ENCODE results near the gene EFS. TPM values are rescaled to one million over a fixed set of nuclear protein-coding genes. Genes with fewer than 3 reads are reported as not detected.

Gene EFS
- total and polyA plus RNA-seq, 2 of the 8 experiments (the other 6 are each of a cell fraction or from before 2014, with no cell fraction given), result 27.8 to 28.6 TPM

GRCh38 chr14:23409966-23410635, 45.1 kb upstream of the EFS start:
- H3K36me3 ChIP-seq (ENCODE audit: control insufficient read depth in 2 of 4, insufficient read depth in 4 of 4, low read length in 3 of 4), result no peaks in the 10 kb centered on the region
- CTCF ChIA-PET (ENCODE audit: partially characterized antibody), result interaction anchor here (1.0 to 2.4 kb wide), 6 partner anchors 11 to 30 kb away, joined by 3 to 6 read pairs (median 4); no protein-coding TSS in a partner anchor
- no peak overlapping the region for H3K4me2 ChIP-seq (ENCODE audit: insufficient read depth in 1 of 2, low read depth in 2 of 2, low read length in 2 of 2)
- no peak for FAIRE-seq
- no peaks in the 10 kb centered on the region for H3K79me2 ChIP-seq (ENCODE audit: control insufficient read depth in 1 of 2, insufficient read depth in 2 of 2, low read length in 2 of 2)
- no peak overlapping the region for H3K23ac ChIP-seq (ENCODE audit: insufficient read length)
- POLR2A ChIA-PET (ENCODE audit: partially characterized antibody), result interaction anchor here (1.4 to 1.5 kb wide), 2 partner anchors 14 to 83 kb away, joined by 4 read pairs; no protein-coding TSS in a partner anchor
- no peak overlapping the region for H3K27ac ChIP-seq (ENCODE audit: low read depth, low read length)
- no peaks in the 10 kb centered on the region for H4K20me1 ChIP-seq (replicated peaks in 1 of 2; ENCODE audit: control insufficient read depth in 1 of 2, insufficient read depth in 2 of 2, low read length in 2 of 2)
- no peaks in the 10 kb centered on the region; a peak in 1 of 7 replicates for H3K4me1 ChIP-seq (replicated peaks in 1 of 4; ENCODE audit: control insufficient read depth in 3 of 4, insufficient read depth in 4 of 4, low read length in 3 of 4)
- no peak overlapping the region for H2BK20ac ChIP-seq (ENCODE audit: low read length)
- H3K9ac ChIP-seq (replicated peaks in 1 of 4; ENCODE audit: extremely low read depth in 1 of 4, low read depth in 3 of 4, low read length in 3 of 4), result no peak overlapping the region
- H3K56ac ChIP-seq (replicated peaks; ENCODE audit: insufficient read length, low read depth, low read length), result no peak overlapping the region
- no peak overlapping the region for H3K4me3 ChIP-seq (ENCODE audit: extremely low read depth in 1 of 4, insufficient read depth in 2 of 4, low read depth in 3 of 4, low read length in 4 of 4)
- no peak overlapping the region for H4K5ac ChIP-seq (ENCODE audit: insufficient read length, low read depth, low read length)
- no peak for DNase-seq (ENCODE audit: low read depth in 1 of 2, low spot score in 2 of 2)
- no peak overlapping the region for H3K18ac ChIP-seq (ENCODE audit: extremely low read depth, low read length)
- H2BK15ac ChIP-seq (ENCODE audit: low read length), result no peak overlapping the region
- H3K27me3 ChIP-seq (replicated peaks in 1 of 4; ENCODE audit: control insufficient read depth in 3 of 4, extremely low read depth in 1 of 4, insufficient read depth in 3 of 4, low read length in 3 of 4), result no peaks in the 10 kb centered on the region; a peak in 3 of 7 replicates
- H2AFZ ChIP-seq (ENCODE audit: low read length), result no peak overlapping the region
- H3K79me1 ChIP-seq (ENCODE audit: low read depth, low read length), result no peaks in the 10 kb centered on the region
- H4K91ac ChIP-seq (replicated peaks; ENCODE audit: insufficient read length, low read length), result no peak overlapping the region
- 89% methylated on average over 14 of the region's 14 CpGs; no CpG with 5 or more reads in 1 of the 2 experiments for WGBS, 2 experiments (ENCODE audit: extremely low coverage in 1 of 2, insufficient coverage in 1 of 2, insufficient read length in 1 of 2, insufficient replicate concordance in 2 of 2, low coverage in 1 of 2, low lambda C conversion rate in 2 of 2, missing lambda C conversion rate in 1 of 2)
- H2BK5ac ChIP-seq (ENCODE audit: low read depth, low read length), result no peak overlapping the region
- no peak overlapping the region for H3K4ac ChIP-seq (replicated peaks; ENCODE audit: insufficient read length, low read depth, low read length)
- H2BK120ac ChIP-seq (replicated peaks; ENCODE audit: low read depth, low read length), result no peak overlapping the region
- H2AK5ac ChIP-seq (ENCODE audit: low read depth, low read length), result no peak overlapping the region
- H4K8ac ChIP-seq (ENCODE audit: extremely low read depth, insufficient read depth, low read length), result no peak overlapping the region; the same call in 1 of the 2 replicates
- H2BK12ac ChIP-seq (ENCODE audit: low read depth, low read length), result no peak overlapping the region
- H3K9me3 ChIP-seq (ENCODE audit: insufficient read depth in 2 of 2, low read depth in 1 of 2, low read length in 1 of 2), result no peaks in the 10 kb centered on the region
- H3K14ac ChIP-seq (ENCODE audit: insufficient read length), result no peak overlapping the region
- no peaks in the 10 kb centered on the region for H3K23me2 ChIP-seq (ENCODE audit: low read depth, low read length)
- TF ChIP-seq HDAC2 (IDR thresholded peaks at IDR 0.05; ENCODE audit: borderline replicate concordance in 1 of 2, low read depth in 2 of 2, low read length in 2 of 2) (no peak), CHD2 (IDR thresholded peaks at IDR 0.05; ENCODE audit: low read length) (no peak), TAF1 (IDR thresholded peaks at IDR 0.05; ENCODE audit: low read depth, low read length) (no peak), PHF8 (conservative IDR thresholded peaks at IDR 0.05; ENCODE audit: low read depth, low read length) (no peak), POLR2AphosphoS5 (IDR thresholded peaks at IDR 0.05; ENCODE audit: low read depth, low read length) (no peak), MAFK (IDR thresholded peaks at IDR 0.05; ENCODE audit: low read depth, low read length) (no peak), CEBPB (IDR thresholded peaks at IDR 0.05; ENCODE audit: low read depth, low read length) (no peak), CBX5 (IDR thresholded peaks at IDR 0.05; ENCODE audit: low read depth, low read length) (no peak), SP1 (IDR thresholded peaks at IDR 0.05; ENCODE audit: low read depth, low read length) (no peak), SRF (IDR thresholded peaks at IDR 0.05; ENCODE audit: low read depth, low read length) (no peak), TAF7 (optimal IDR thresholded peaks at IDR 0.05; ENCODE audit: borderline replicate concordance, low read depth, low read length) (no peak), HDAC6 (IDR thresholded peaks at IDR 0.05; ENCODE audit: low read depth, low read length) (no peak), ATF3 (IDR thresholded peaks at IDR 0.05; ENCODE audit: insufficient read depth, low read depth, low read length) (no peak)
